Astrocyte (in vitro differentiated cells and primary cell): ENCODE results near the gene FAM98B.

Experiments
- CTCF ChIP-seq: IDR thresholded peaks from 2 replicates; pipeline ENCODE4 v1.5.1; 2011; ENCODE audit warnings: low read depth, mild to moderate bottlenecking, inconsistent platforms, low read length, moderate library complexity; ENCODE audit not compliant: insufficient read depth
- EZH2 ChIP-seq: IDR thresholded peaks from 2 replicates; pipeline ENCODE4 v1.6.1; 2012; ENCODE audit warnings: mild to moderate bottlenecking, low read length, inconsistent platforms; ENCODE audit not compliant: insufficient read depth

DNA sequence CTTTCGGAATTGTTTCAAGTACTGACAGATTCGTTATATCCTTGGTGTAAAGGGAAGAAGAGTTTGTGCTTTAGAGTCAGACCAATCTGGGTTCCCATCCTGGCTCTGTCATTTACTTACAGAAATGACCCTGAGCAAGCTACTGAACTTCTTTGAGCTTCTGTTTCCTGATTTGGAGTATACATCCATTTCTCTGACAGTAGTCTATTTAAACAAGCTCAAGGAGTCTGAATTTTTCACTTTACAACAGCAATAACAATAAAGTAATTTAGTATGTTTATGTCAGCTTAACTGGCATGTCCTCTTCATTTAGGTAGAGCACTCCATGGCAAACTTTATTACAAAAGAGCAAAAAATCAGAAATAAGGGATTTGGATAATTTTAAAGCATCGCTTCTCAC, 27.8 kb downstream of the FAM98B start:
- TF ChIP-seq CTCF: no peak
- TF ChIP-seq EZH2: no peak
